Lower lobe of right lung (tissue), 2 donors: ENCODE data around the gene ST3GAL5. TPM values are rescaled to one million over a fixed set of nuclear protein-coding genes. Genes with fewer than 3 reads are reported as not detected.

Experiments used
- ATAC-seq, 2 donors: fragments of 200-7000 bp; cut with Tn5 transposase; one replicate each; pipeline ENCODE4 v1.9.1; 2020 to 2022; ENCODE audit warnings: mild to moderate bottlenecking in 2 of 2, moderate library complexity in 2 of 2
- DNase-seq: peaks from one replicate; pipeline ENCODE4 v3.0.0-alpha.2; 2020
- H3K27ac ChIP-seq: fragments of 200-600 bp; one replicate; pipeline ENCODE4 v1.8.0; 2022
- H3K27me3 ChIP-seq: fragments of 200-600 bp; one replicate; pipeline ENCODE4 v1.8.0; 2022; ENCODE audit warnings: low read depth
- H3K36me3 ChIP-seq: fragments of 200-600 bp; one replicate; pipeline ENCODE4 v1.8.0; 2022; ENCODE audit warnings: mild to moderate bottlenecking
- H3K4me1 ChIP-seq: fragments of 200-600 bp; one replicate; pipeline ENCODE4 v1.8.0; 2022
- H3K4me3 ChIP-seq: fragments of 200-600 bp; one replicate; pipeline ENCODE4 v1.8.0; 2022; ENCODE audit warnings: mild to moderate bottlenecking
- H3K9me3 ChIP-seq: fragments of 200-600 bp; one replicate; pipeline ENCODE4 v1.8.0; 2022
- CTCF ChIP-seq: fragments of 200-600 bp; IDR thresholded peaks from one replicate; pipeline ENCODE4 v1.8.0; 2022; ENCODE audit warnings: antibody characterized with exemption, mild to moderate bottlenecking
- intact Hi-C: fragments of 100-400 bp; cut with DNase I; formaldehyde crosslinking; loops from one replicate; pipeline ENCODE4 v1.11.0; 2022
- long read RNA-seq: library from polyadenylated mRNA; unstranded; transcript quantifications from one replicate; pipeline ENCODE4 v2.0.0, GENCODE V29; 2021
- total RNA-seq: library from RNA; stranded (reverse); fragmentation: NEBNext Ultra II Directional; extraction: Animal tissue kit (Norgen Biotek cat#: 25700); gene quantifications from one replicate; pipeline ENCODE4 v1.2.1, GENCODE V29; 2021
- donor health status: DM: no; HTN: yes; CAD: no; lungs with severe emphysema.

The ST3GAL5 gene
- total RNA-seq, result 72.4 TPM
- long read RNA-seq, full-length matches to known transcripts, result 91 of 116 reads
- long read RNA-seq, partial matches to known transcripts, result 8 of 116 reads
- long read RNA-seq, other reads (novel, unspliced or antisense), result 17 of 116 reads

- peak; percentile 74 for TF ChIP-seq CTCF
- Histone ChIP-seq H3K9me3 (no peaks in the 10 kb centered on the region), H3K27ac (peak within 1 kb of the TSS; percentile 83), H3K27me3 (no peaks in the 10 kb centered on the region), H3K4me3 (peak within 1 kb of the TSS; percentile 86), H3K36me3 (no peaks in the 10 kb centered on the region), H3K4me1 (peaks cover 72% of the 10 kb centered on the region)
- peak; percentile 89 to 94 for ATAC-seq
- peak; percentile 94 for DNase-seq
- intact Hi-C loops, result no loop called here
These were observed at the start of gene ST3GAL5 for GRCh38 chr2:85888684-85889626. Gene ST3GAL5, minus strand, starts transcription at chr2:85888990. Its CDS starts 85 bp downstream, at chr2:85888905.

DNA sequence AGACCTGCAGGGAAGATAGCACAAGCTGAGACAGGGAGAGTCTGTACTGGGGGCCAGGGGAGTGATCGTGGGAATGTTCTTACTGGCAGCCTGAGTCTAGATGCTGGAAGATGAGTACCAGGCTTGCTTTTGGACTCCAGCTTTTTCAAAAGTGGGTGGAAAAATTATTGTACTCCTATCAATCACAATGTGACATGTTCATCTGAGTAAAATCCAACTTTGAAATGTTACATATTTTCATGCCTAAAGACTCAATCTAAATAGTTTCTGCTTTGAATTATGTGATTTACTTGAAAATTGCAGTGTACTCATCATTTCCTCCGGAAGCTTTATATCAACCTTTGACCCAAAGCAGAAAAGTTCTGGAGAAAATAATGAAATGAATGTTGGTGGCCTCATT, 49.7 kb upstream of the ST3GAL5 start:
- intact Hi-C loops, result no loop called here
- no peak overlapping the region for H3K27ac ChIP-seq
- no peaks in the 10 kb centered on the region for H3K36me3 ChIP-seq
- no peak overlapping the region for H3K4me3 ChIP-seq
- H3K4me1 ChIP-seq, result peaks cover 16% of the 10 kb centered on the region
- TF ChIP-seq CTCF, result no peak
- H3K9me3 ChIP-seq, result peaks cover 5% of the 10 kb centered on the region
- DNase-seq (no peak), ATAC-seq (no peak)
- no peaks in the 10 kb centered on the region for H3K27me3 ChIP-seq

- Histone ChIP-seq H3K4me1 (peaks cover 16% of the 10 kb centered on the region), H3K9me3 (no peaks in the 10 kb centered on the region), H3K27me3 (no peaks in the 10 kb centered on the region), H3K4me3 (no peak overlapping the region), H3K27ac (no peak overlapping the region), H3K36me3 (no peaks in the 10 kb centered on the region)
- intact Hi-C loops, result no loop called here
- ATAC-seq (no peak), DNase-seq (no peak)
- no peak for TF ChIP-seq CTCF
These were observed 48.3 kb upstream of the ST3GAL5 start for GRCh38 chr2:85937069-85937439.

GRCh38 chr2:85936421-85937068, 47.8 kb upstream of the ST3GAL5 start:
- H3K27ac ChIP-seq, result no peak overlapping the region
- H3K27me3 ChIP-seq, result no peaks in the 10 kb centered on the region
- intact Hi-C loops, result no loop called here
- DNase-seq (peak; percentile 65), ATAC-seq (peak; percentile 91 to 93)
- peaks cover 16% of the 10 kb centered on the region for H3K4me1 ChIP-seq
- H3K9me3 ChIP-seq, result no peaks in the 10 kb centered on the region
- no peaks in the 10 kb centered on the region for H3K36me3 ChIP-seq
- no peak overlapping the region for H3K4me3 ChIP-seq
- no peak for TF ChIP-seq CTCF

GRCh38 chr2:85935746-85936208, 47.0 kb upstream of the ST3GAL5 start:
- H3K36me3 ChIP-seq, result no peaks in the 10 kb centered on the region
- intact Hi-C loops, result no loop called here
- no peak for DNase-seq
- H3K9me3 ChIP-seq, result no peaks in the 10 kb centered on the region
- H3K27me3 ChIP-seq, result no peaks in the 10 kb centered on the region
- no peak for TF ChIP-seq CTCF
- peak in 1 of 2 donors; percentile 49 for ATAC-seq
- peaks cover 16% of the 10 kb centered on the region for H3K4me1 ChIP-seq
- H3K27ac ChIP-seq, result no peak overlapping the region
- no peak overlapping the region for H3K4me3 ChIP-seq
